ENCODE measurements around the gene HOXA10.

DNA sequence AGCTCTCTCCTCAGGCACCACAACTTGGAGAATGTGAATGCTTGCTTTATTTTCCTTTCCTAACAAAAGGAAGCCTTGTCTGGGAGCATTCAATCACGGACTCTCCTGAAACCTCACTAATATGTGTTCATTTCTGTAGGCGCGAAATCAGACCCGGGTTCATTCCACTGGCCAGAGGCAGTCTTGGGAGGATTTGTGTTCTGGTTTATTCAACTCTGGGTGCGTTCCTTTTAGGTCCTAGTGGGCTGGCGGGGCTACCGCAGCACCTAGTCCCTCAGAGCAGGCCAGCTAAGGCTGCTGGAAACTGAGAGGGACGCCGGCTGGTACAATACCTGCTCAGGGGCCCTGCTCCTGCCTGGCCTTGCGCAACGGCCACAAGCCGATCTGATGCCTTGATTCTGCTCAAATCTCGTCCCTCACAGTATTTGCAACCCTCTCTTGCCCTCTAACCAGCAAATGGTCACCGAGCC lies 51.1 kb downstream of the HOXA10 start:
- TF ChIP-seq, protein P1, sequence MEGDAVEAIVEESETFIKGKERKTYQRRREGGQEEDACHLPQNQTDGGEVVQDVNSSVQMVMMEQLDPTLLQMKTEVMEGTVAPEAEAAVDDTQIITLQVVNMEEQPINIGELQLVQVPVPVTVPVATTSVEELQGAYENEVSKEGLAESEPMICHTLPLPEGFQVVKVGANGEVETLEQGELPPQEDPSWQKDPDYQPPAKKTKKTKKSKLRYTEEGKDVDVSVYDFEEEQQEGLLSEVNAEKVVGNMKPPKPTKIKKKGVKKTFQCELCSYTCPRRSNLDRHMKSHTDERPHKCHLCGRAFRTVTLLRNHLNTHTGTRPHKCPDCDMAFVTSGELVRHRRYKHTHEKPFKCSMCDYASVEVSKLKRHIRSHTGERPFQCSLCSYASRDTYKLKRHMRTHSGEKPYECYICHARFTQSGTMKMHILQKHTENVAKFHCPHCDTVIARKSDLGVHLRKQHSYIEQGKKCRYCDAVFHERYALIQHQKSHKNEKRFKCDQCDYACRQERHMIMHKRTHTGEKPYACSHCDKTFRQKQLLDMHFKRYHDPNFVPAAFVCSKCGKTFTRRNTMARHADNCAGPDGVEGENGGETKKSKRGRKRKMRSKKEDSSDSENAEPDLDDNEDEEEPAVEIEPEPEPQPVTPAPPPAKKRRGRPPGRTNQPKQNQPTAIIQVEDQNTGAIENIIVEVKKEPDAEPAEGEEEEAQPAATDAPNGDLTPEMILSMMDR (conservative IDR thresholded peaks at IDR 0.05; ENCODE audit: low read depth, low read length), result no peak
- no peak for TF ChIP-seq EZH2 (IDR thresholded peaks at IDR 0.05; ENCODE audit: borderline replicate concordance, low read depth, low read length, poor library complexity, severe bottlenecking)
